Upper lobe of left lung (tissue), 6 donors: ENCODE measurements around the gene ALX4. TPM values are rescaled to one million over a fixed set of nuclear protein-coding genes. Genes with fewer than 3 reads are reported as not detected.
A peak's percentile ranks its signal among the peaks of the same experiment; 100 is the strongest.

Source experiments
- ATAC-seq, 2 donors: fragments of 200-7000 bp; cut with Tn5 transposase; one replicate each; pipeline ENCODE4 v1.9.1; 2022; ENCODE audit warnings: mild to moderate bottlenecking in 2 of 2, moderate library complexity in 2 of 2; ENCODE audit not compliant: low FRiP score in 2 of 2
- DNase-seq, 2 donors: peaks; one replicate each; pipeline ENCODE4 v3.0.0-alpha.2; 2019 to 2020
- H3K27ac ChIP-seq, 4 donors: fragments of 200-600 bp; sonication (generic); one replicate each; pipeline ENCODE4 v1.5.1; 2016 to 2019
- H3K27me3 ChIP-seq, 4 donors: fragments of 200-600 bp; sonication (generic); one replicate each; pipeline ENCODE4 v1.5.1; 2017 to 2019
- H3K36me3 ChIP-seq, 4 donors: fragments of 200-600 bp; sonication (generic); one replicate each; pipeline ENCODE4 v1.5.1; 2016 to 2019
- H3K4me1 ChIP-seq, 4 donors: fragments of 200-600 bp; sonication (generic); one replicate each; pipeline ENCODE4 v1.5.1; 2018 to 2019
- H3K4me3 ChIP-seq, 4 donors: fragments of 200-600 bp; sonication (generic); one replicate each; pipeline ENCODE4 v1.5.1; 2017 to 2019; ENCODE audit warnings: mild to moderate bottlenecking in 2 of 4, moderate library complexity in 1 of 4
- H3K9me3 ChIP-seq, 4 donors: fragments of 200-600 bp; sonication (generic); one replicate each; pipeline ENCODE4 v1.5.1; 2018 to 2019
- CTCF ChIP-seq, 6 experiments: fragments of 450-650 bp in 4 of 6; fragments of 200-600 bp in 2 of 6; sonication (generic) in 2 of 6; IDR thresholded peaks; one replicate each; pipeline ENCODE4 v1.5.1; 2016 to 2019; ENCODE audit warnings: antibody characterized with exemption in 6 of 6
- EP300 ChIP-seq, 4 donors: sonication (generic); formaldehyde crosslinking; IDR thresholded peaks; one replicate each; pipeline ENCODE4 v1.5.1; 2017; ENCODE audit warnings: antibody characterized with exemption in 4 of 4, control low read depth in 2 of 4
- POLR2A ChIP-seq, 4 donors: fragments of 450-650 bp; IDR thresholded peaks; one replicate each; pipeline ENCODE4 v1.5.1; 2016 to 2017; ENCODE audit warnings: antibody characterized with exemption in 4 of 4, mild to moderate bottlenecking in 2 of 4
- POLR2AphosphoS5 ChIP-seq, 2 donors: sonication (generic); formaldehyde crosslinking; IDR thresholded peaks; one replicate each; pipeline ENCODE4 v1.5.1; 2017; ENCODE audit warnings: antibody characterized with exemption in 2 of 2
- WGBS, 2 donors: methylation state at CpG; one replicate each; pipeline ENCODE4 v1.1.5; 2017 to 2018; 5-methylcytosine and 5-hydroxymethylcytosine counted together
- total RNA-seq, 6 donors: library from RNA; depleted of rRNA in 4 of 6; stranded (reverse); fragments of >200 nt in 4 of 6; gene quantifications; one replicate each; pipeline versions ENCODE4 v1.1.0 to v1.2.1, GENCODE V29; 2016 to 2021
- donor health status: DM: no; HTN: no; CAD: no; lungs with moderate emphysema.
- donor health status: DM: no; HTN: yes; CAD: no; lungs with severe emphysema.

Gene ALX4
- total RNA-seq, 6 donors from 2014 or later, result not detected

DNA sequence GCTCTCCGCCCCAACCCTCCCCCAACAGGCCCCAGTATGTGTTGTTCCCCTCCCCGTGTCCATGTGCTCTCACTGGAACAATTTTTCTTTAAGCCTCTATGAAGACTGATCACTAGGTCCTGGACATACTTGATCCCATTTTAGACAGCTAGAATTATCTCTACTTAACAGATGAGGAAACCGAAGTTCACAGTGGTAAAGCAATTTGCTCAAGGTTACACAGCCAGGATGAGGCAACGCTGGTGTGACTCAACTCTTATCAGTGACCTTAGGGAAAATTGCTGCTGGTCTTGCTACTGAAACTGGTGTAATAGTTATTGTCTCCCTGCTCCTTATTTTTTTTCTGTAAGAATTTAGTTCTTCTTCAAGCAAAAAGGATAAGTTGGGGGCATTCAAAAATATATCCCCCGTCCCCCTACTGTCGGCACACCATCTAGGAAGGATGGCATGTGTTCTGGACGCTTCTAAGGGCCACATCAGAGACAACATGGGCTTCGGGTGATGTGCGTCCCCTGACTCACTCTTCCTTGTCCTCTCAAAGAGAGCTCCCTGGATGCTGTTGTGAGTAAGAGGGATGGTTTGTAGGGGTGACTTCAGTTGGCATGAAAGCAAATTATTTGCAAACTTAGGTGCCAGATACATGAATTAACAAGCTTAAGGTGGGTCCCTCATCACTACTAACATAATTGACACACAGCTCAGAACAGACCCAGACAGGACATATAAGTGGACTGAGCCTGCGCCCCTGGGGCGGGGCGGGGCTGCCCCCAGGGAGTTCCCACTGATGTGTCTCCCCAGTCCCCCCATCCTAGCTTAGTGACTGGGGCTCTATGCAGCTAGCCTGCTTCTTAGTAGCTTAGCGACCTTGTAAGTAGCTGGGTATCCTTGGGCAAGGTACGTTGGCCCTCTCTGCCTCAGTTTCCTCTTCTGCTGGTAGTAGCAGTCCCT is 23.6 kb upstream of the ALX4 start:
- 76 to 81% methylated on average over 9 to 11 of the region's 14 CpGs for WGBS, 2 donors
- DNase-seq (peak in 1 of 2 donors; percentile 69), ATAC-seq (no peak)
- TF ChIP-seq POLR2AphosphoS5 (IDR thresholded peaks at IDR 0.05), result no peak
- no peak for TF ChIP-seq EP300 (IDR thresholded peaks at IDR 0.05)
- Histone ChIP-seq H3K4me1 (no peaks in the 10 kb centered on the region), H3K27ac (no peak overlapping the region), H3K9me3 (no peaks in the 10 kb centered on the region), H3K4me3 (no peak overlapping the region), H3K36me3 (no peaks in the 10 kb centered on the region), H3K27me3 (peaks cover 0 to 14% (median 0%) of the 10 kb centered on the region in 4 donors)

DNA sequence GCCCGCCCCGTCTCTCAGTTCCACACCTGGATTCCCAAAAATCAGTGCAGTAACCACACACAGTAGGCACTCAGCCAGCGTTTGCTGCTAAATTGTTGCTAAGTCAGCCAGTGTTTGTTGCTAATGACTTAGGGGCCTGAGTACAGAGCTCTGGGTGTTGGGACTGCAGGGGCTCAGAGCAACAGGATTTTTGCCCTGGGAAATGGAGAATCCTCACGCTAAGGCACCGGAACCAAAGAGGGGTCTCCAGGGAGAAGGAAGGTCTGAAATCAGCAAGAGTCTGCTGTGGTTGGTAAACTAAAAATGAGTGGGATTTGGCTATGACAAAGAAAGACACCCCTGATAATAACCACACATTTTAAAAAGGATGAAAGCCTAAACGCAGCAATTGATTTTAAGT is 22.7 kb upstream of the ALX4 start:
- Histone ChIP-seq H3K27me3 (peaks cover 0 to 14% (median 0%) of the 10 kb centered on the region in 4 donors), H3K36me3 (no peaks in the 10 kb centered on the region), H3K9me3 (no peaks in the 10 kb centered on the region), H3K4me3 (no peak overlapping the region), H3K4me1 (no peaks in the 10 kb centered on the region), H3K27ac (no peak overlapping the region)
- DNase-seq (no peak), ATAC-seq (no peak)
- TF ChIP-seq POLR2AphosphoS5 (IDR thresholded peaks at IDR 0.05) (no peak), EP300 (IDR thresholded peaks at IDR 0.05) (no peak), POLR2A (IDR thresholded peaks at IDR 0.05) (no peak), CTCF (IDR thresholded peaks at IDR 0.05) (no peak)
- 66 to 67% methylated on average over 6 of the region's 6 CpGs for WGBS, 2 donors

- 62 to 67% methylated on average over 6 to 8 of the region's 8 CpGs for WGBS, 2 donors
- H3K4me3 ChIP-seq, result no peak overlapping the region
- peaks cover 0 to 3% (median 0%) of the 10 kb centered on the region in 4 donors for H3K27me3 ChIP-seq
- H3K36me3 ChIP-seq, result no peaks in the 10 kb centered on the region
- no peak for DNase-seq
- peaks cover 0 to 4% (median 0%) of the 10 kb centered on the region in 4 donors for H3K4me1 ChIP-seq
- no peak overlapping the region for H3K27ac ChIP-seq
- no peak for TF ChIP-seq CTCF (IDR thresholded peaks at IDR 0.05)
- TF ChIP-seq EP300 (IDR thresholded peaks at IDR 0.05), result no peak
- TF ChIP-seq POLR2A (IDR thresholded peaks at IDR 0.05), result no peak
- TF ChIP-seq POLR2AphosphoS5 (IDR thresholded peaks at IDR 0.05), result no peak
- ATAC-seq, result no peak
- H3K9me3 ChIP-seq, result no peaks in the 10 kb centered on the region
Measured at GRCh38 chr11:44329472-44330230, 19.7 kb upstream of the ALX4 start.

DNA sequence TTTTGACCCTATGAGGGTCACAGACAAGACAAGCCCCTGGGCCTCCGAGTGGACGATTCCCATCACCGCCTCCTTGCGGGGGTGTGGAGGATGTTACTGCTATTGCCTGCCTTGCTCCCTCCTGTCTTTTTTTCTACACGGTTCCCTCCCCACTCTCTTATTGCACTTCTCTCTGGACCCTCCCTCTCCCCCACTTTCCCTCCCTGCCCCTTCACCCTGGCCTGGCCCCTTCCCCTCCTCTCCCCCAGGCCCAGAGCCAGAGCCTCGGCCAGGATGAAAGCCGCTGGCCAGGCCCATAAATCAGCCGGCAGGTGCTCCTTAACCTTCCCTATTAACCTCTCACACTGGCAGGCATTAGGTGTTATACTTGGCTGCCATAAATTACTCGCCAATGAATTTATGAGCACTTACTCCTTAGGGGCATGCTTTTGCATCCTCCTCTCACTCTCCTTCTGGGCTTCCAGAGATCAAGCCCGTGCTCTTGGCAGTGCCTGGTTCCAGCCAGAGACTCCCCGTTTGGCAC is 18.3 kb upstream of the ALX4 start:
- Histone ChIP-seq H3K9me3 (no peaks in the 10 kb centered on the region), H3K4me1 (peaks cover 0 to 4% (median 0%) of the 10 kb centered on the region in 4 donors), H3K4me3 (no peak overlapping the region), H3K36me3 (no peaks in the 10 kb centered on the region), H3K27me3 (peaks cover 0 to under 1% (median 0%) of the 10 kb centered on the region in 4 donors), H3K27ac (no peak overlapping the region)
- ATAC-seq (no peak), DNase-seq (peak in 1 of 2 donors; percentile 20)
- no peak for TF ChIP-seq POLR2A (IDR thresholded peaks at IDR 0.05)
- no peak for TF ChIP-seq EP300 (IDR thresholded peaks at IDR 0.05)
- no peak for TF ChIP-seq CTCF (IDR thresholded peaks at IDR 0.05)
- no peak for TF ChIP-seq POLR2AphosphoS5 (IDR thresholded peaks at IDR 0.05)
- 29 to 31% methylated on average over 10 to 11 of the region's 11 CpGs for WGBS, 2 donors

GRCh38 chr11:44327730-44328129 is 17.8 kb upstream of the ALX4 start:
- Histone ChIP-seq H3K27me3 (peaks cover 0 to 5% (median 0%) of the 10 kb centered on the region in 4 donors), H3K9me3 (no peaks in the 10 kb centered on the region), H3K27ac (no peak overlapping the region), H3K4me3 (no peak overlapping the region), H3K4me1 (peaks cover 0 to 4% (median 0%) of the 10 kb centered on the region in 4 donors), H3K36me3 (no peaks in the 10 kb centered on the region)
- WGBS, 2 donors, result 62 to 63% methylated on average over 10 of the region's 10 CpGs
- ATAC-seq (no peak), DNase-seq (no peak)
- TF ChIP-seq POLR2AphosphoS5 (IDR thresholded peaks at IDR 0.05) (no peak), EP300 (IDR thresholded peaks at IDR 0.05) (no peak), POLR2A (IDR thresholded peaks at IDR 0.05) (no peak), CTCF (IDR thresholded peaks at IDR 0.05) (no peak)
